Activated CD4-positive, alpha-beta T cell treated with anti-CD3 and anti-CD28 coated beads, Interleukin-2, amount 50 U/mL, for 24 hours (primary cell): ENCODE results near the gene PARG.
"Not testable (repeated sequence)": the region's sequence is repeated elsewhere in the genome, so short reads cannot be mapped to it uniquely, and the experiment has no call there.

Source experiments
- DNase-seq, 2 donors: peaks; one replicate each; pipeline ENCODE4 v3.0.0-alpha.2; 2020; ENCODE audit warnings: low read depth in 1 of 2, low spot score in 1 of 2

The PARG gene

DNA sequence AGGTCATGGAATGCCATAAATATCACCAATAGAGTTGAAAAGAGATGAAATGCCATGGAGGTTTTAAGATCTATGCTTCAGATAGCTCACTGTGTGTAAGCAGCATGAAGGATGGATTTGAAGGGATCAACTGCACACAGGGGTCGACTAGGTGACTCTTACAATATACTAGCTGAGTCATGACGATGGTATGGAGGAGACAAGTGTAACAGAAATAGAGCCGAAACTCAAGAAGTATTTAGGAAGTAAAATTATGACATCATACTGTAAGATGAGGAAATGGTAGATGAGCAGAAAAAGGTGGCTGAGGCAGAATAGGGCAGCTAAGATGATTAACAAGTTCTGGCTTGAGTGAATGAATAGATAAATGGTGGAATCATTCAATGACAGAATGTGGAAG lies 38.0 kb downstream of the PARG start:
- not testable (repeated sequence) for DNase-seq

DNA sequence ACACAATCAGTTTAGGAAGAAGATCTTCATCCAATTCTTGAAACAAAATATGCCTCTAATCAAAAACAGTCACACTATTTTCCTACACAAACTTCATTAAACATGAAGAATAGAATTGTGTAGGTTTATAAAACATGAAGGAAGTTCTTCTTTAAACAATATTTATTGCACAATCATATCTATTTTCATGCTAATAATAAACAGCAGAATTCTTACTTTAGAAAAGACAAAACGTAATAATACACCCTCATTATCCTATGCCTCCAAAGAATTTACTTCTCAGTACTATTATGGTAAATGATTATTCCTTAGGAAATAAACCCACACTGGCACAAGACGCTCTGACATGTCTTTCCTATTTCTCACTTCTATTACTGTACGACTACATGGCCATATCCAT lies 41.4 kb downstream of the PARG start:
- DNase-seq = not testable (repeated sequence)

DNA sequence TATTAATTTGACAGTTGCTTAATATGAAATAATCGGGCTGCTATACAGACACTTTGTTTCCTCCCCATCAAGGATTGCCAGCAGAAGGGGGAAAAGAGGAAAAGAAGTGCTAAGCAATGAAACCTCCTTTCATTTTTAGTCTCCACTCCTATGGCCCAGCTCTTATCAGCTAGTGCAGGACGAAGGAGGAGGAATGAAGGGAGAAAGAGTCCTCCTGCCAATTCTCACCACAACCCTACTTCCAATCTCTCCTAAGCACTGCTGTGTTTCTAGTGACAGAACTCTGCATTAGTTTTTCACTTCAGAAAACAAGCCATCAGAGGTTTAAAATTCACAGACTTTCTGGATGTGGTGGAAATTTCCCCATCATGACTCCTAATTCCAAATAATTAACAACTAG lies 41.8 kb downstream of the PARG start:
- DNase-seq = not testable (repeated sequence)

DNA sequence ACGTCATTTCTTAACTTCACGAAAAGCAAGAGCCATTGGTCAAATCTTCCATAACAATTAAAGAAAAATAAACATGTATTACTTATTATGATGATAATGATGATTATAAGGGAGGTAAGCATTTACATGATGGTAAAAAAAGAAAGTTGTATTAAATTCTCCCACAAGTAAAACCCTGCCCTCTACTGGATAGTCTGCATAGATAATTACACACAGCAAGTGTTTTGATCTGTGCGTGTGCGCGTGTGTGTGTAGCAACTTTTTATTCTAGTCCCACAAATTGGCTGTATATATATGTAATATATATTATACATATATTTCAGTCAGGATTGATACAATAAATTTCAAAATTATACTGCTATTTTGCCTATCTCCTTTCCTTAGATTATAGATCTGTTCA lies 51.8 kb downstream of the PARG start:
- not testable (repeated sequence) for DNase-seq

DNA sequence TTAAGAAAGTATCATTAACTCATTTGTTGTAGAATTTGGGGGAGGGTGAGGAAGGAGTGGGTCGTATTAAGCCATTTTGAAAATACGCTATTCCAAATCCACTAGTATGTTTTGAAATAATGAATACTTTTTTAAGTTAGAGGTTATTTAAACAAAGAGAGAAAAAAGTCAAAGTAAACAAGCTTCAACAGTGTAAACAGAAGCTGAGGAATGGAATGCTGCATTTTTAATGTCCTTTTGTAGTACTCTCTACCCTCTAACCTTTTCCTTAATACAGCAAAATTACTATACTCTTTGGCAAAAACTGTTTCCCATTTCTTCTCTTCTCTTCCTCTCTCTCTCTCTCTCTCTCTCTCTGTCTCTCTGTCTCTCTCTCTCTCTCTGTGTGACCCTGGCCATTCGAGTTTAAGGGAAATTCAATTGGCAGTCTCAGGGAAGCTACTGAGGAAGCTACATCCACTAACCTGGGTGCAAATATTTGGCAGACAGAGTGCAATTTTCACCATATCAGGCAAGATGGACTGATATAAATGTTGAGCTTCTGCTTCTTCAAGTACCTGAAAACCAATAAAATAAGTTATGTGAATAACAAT lies 57.0 kb downstream of the PARG start:
- not testable (repeated sequence) for DNase-seq

DNA sequence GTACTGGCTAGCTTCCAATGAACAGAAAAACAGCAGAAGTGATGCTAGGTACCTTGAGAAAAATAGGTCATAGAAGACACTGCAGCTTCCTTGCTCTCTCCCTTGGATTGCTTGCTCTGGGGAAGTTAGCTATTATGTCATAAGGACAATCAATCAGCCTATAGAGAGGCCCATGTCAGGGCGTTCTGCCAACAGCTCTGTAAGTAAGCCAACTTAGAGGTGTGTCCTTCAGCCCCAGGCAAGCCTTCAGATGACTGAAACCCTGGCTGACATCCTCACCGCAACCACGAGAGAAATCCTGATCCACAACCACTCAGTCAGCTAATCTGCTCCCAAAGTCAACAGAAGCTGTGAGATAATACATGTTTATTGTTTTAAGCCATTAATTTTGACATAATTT lies 58.0 kb downstream of the PARG start:
- DNase-seq = not testable (repeated sequence)

DNA sequence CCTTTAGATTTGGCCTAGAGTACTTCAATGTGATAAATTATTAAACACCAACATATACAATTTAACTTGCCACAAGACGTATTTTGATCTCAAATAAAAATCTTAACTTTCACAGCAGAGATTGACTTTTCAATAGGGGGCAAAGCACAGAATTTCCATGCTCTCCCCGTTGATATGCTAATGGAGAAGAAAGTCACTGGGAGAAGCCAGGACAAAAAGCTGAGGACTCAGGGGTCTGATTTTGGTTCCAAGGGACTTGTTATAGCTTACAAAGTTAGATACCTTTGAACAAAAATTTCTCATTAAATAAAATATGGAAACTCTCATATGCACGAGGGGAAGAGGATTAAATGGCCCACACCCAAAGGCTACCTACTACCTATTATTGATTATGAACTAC lies 59.5 kb downstream of the PARG start:
- not testable (repeated sequence) for DNase-seq

DNA sequence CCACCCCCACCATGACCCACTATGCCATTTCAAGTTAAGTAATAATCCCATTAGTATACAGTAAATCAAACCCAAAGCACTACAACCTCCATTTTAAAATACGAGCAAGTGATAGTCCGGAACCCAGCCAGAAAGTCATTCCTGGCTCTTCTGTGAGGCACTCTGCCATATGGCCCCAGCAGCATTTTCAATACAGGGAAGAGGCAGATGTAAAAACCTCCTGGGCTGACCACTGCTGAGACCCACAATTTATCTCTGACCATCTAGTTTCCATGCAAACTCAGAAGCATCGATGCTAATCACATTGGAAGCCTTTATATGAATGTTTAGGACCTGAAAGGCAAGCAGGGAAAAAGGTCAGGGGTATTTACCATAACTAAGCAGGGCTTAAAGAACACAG lies 69.1 kb downstream of the PARG start:
- DNase-seq = not testable (repeated sequence)

DNA sequence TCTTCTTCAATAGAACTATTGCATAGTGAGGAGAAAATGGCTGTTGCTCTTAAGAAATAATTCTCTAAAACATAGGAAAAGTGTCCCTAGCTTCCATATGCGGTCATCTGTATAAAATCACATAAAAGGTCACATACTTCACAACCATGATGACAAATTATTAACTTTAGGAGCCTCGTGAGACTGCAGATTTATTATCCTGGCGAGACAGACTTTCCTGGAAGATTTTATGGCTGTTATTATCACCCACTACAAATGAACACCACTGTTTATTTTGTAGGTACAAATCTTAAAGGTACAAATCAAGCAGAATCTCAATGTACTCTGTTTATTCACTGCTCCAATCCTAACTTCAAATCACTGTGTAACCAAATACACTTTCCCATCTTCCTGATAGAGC lies 70.4 kb downstream of the PARG start:
- DNase-seq = not testable (repeated sequence)

DNA sequence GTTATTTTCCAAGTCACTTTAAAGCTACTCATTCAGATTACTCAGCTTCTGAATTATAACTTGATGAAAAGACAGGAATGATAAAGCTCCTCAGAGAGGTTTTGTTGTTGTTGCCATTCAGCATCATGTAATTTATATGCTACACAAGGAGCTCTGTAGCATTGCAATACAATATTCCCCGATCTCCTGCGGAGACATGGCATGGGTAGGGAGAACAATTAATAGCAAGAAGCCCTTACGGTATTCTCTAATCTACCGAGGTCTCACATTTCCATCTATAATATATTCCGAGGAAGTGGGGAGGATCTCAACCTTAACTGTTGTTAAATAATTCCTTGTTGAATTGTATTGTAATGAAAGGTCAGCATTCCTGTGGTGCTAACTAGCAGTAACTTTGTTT lies 81.9 kb downstream of the PARG start:
- DNase-seq = not testable (repeated sequence)

DNA sequence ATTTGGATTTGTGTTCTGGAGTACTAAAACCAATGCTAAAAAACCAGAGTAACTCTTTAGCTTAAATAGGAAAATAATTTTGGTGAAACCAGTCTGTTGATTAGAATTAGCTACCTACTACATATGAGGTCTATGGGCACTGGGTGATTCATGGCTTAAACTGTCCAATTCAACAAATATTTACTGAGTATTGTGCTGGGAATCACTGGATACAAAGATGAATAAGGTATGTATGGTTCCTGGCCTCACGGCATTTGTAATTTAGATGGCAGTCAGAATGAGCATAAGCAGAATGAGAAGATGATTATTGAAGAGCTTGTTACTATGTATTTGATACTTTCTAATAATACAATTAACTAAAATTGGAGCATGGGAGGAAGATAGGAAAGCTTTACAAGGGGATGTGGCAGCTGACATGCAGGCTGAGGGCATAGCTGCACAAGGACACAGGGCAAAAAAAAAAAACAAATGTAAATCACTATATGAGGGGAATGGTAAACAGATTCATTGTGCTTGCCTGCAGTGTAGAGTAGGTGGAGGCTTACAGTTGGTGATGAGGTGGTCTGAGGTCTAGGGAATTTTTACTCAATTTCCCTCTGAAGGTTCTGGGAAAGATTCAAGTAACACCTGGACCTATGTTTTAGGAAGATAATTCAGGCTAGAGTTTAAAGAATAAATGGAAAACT lies 83.0 kb downstream of the PARG start:
- DNase-seq = not testable (repeated sequence)

DNA sequence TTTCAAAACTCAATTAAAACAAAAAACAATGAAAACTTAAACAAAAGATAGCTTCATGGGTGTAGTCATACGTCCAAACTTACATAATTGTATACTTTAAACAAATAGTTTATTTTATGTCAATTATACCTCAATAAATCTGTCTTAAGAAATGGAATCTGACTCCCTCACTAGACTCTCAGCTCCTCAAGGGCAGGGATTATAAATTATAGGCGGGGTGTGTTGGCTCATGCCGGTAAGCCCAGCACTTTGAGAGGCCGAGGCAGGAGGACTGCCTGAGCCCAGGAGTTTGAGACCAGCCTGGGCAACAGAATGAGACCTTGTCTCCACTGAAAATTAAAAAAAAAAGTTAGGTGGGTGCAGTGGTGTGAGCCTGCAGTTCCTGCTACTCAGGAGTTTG lies 92.3 kb downstream of the PARG start:
- DNase-seq = not testable (repeated sequence)

DNA sequence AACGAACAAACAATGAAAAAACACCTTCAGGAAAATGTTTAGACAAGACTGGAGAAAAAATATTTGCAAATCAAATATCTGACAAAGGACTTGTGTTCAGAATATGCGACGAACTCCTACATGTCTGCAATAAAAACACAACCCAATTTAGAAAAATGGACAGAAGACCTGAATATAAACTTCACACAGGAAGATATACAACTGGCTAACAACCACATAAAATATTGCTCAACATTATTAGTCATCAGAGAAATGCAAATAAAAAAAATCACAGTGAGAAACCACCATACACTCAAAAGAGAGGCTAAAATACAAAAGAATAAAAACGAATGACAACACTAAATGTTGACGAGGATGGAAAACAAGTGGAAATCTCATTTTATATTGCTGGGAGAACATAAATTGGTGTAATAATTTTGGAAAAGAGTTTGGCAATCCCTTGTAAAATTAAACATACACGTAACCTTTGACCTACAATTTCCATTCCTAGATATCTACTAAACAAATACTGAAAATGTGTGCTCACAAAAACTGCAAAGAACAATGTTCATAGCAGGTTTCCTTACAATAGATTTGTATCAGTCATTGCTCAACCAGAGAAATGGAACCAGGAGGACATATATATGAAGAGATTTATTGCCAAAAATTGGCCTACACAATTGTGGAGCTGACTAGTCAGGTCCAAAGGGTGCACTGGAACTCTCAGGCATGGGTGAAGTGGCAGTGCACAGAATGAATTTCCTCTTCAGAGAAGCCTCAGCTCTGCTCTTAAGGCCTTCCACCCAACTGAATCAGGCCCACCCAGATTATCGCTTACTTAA lies 96.8 kb downstream of the PARG start:
- DNase-seq = no peak

DNA sequence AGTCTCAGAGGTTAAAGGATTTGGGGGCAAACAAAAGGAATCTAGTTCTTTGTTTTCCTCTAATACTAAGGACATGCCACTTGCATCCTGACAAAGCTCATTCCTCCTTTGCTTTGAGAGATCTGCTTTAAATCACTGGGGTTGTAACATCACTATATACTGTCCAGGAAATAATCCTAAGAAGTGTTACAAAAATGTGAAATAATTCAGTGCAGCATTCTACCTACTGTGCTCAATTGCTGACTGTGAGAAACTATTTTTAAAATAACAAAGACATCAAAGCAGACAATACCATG lies 99.5 kb downstream of the PARG start:
- not testable (repeated sequence) for DNase-seq

DNA sequence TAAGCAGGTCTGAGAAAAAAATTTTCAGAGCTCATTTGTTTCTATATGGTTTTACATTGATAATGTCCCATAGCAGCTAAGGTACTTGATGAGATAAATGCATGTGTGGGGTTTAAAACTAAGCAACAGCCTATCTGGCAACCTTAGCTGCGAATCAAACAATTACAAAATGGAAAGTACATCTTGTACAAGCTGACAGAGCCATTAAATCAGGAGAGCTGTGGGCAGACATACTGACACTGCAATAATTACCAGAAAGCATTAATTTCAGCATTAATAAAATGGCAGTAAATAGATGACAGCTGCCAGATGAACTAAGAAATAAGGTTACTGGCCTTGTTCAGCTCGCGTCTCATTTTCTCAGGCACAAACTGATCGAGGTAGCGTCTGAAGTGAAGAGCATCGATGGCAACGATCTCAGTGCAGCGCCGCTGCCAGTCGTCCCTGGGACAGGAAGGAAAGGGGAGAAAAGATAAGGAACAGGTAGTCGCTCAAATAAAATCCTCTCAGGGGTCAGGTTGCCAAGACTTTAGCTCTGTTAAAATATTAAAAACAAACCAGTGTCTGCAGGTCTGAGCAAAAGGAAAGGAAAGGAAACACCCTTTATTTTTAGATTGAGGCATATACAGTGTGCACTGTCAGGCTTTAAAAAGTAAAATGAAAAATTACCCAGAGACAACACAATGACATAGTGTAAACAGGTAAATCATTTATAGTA lies 100.1 kb downstream of the PARG start:
- no peak for DNase-seq

DNA sequence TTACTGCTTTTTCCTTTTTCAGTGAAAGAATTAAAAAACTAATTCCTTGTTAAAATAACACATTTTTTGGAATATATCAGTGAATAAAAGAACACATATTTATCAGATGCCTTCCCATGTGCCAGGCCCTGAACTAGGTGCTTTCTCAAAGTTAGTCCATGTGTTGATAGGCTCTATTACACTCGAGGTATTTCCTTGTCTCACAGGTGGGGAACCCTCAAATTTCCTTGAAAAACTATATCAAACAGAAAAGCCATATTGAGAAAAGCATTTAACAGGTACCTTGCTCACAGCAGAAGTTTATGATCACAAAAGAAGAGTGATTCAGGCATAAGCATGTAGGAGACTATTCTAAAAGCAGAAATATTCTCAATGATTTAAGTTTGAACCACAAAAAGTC lies 104.1 kb downstream of the PARG start:
- no peak for DNase-seq

DNA sequence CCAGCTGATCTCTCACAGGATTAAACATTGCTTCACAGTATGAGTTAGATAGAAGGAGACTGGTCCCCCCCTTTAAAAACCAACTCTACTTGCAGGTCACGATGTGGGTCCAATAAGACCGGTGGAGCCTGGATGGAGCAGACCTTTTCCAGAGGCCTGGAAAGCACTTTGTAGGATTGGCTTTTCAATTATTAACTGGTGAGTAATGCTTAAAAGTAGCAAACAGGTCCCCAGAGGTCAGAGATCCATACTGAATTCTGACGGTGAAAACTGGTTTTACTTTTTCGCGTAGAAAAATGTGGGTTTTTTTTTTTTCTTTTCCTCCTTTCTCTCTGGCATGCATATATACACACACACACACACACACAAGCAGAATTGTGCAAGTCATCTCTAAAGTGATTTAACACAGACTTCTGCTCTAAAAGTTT lies 104.8 kb downstream of the PARG start:
- no peak for DNase-seq

DNA sequence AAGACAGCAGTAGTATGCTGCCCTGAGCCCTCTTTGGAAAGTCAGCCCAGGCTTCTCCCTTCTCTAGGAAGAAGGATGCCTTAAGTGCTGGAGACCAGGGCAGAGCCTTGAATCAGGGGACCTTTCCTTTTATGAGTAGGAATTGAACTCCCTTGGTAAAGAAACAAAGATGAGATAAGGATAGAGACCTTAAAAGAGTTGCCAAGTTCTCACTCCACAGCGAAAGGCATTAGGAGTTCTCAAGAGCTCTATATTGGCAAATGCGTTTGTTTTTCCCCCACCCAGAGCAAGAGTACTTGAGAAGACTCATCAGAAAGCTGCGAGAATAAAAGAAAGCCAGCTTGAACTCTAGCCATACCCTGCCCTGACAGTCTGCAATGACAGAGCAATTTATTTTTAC lies 106.9 kb downstream of the PARG start:
- DNase-seq = no peak

DNA sequence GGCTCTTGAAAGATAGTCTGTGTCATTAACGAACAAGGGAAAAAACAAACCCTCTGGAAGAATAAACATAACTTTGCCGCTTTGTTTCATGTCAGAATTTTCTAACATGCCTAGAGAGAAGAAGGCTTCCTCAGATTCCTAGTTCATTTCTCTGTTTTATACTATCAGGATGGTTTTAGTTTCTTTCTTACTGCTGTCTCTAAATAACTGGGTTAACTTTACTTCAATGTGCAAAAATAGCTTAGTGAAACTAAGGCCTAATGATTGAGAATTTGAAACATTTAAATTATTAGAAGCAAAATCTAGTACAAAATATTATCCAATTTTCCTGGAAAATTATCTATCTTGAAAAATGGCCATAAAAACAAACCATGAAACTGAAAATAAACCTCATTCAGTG lies 107.6 kb downstream of the PARG start:
- no peak for DNase-seq

DNA sequence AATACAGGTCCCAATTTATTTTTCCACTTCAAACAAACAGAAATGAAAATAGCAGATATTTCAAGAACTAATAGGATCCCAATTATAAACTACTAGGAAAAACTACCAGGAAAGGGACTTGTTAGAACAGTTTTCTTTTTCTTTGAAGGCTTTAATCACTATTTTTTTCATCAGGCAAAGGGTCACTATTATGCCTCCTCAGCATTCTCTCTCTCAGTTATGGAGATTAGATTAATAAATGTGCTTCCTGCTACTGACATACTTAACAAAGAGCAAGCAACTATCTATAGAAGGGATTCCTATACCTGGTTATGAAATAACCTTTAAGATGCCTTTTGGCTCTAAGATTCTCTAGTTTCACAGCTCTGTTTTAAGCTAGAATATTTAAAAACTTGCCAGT lies 108.7 kb downstream of the PARG start:
- DNase-seq = no peak

DNA sequence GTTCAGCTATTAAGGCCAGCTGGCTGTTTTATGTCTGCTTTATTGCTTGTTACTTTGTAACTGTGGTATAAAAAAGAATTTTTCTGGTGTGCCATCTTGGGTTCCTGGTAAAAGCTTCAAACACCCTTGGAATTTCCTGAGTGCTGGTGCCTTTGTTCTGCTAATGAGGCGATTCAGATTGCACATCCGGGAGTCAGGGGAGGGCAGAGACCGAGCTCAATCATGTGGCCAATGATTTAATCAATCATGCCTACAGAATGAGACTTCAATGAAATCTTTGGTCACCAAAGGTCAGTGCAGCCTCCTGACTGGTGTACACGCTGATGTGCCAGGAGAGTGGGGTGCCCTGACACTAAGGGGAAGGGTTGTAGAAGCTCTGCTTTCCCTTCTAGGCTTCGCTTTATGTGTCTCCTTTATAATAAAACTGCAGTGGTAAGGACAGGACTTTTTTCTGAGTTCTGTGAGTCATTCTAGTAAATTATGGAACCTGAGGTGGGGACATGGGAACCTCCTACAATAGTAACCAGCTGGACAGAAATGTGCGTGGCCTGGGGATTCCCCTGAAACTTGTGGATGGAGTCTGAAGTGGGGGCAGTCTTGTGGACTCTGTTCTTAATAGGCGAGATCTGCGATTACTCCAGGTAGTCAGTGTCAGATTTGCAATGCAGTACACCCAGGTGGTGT lies 110.3 kb downstream of the PARG start:
- no peak for DNase-seq
